Thyroid gland (tissue), 4 donors: ENCODE measurements around the gene B3GAT1.

Experiments
- CTCF ChIP-seq, 6 experiments: fragments of 200-600 bp in 3 of 6; fragments of 450-650 bp in 3 of 6; sonication (generic) in 3 of 6; IDR thresholded peaks; one replicate each; pipeline ENCODE4 v1.5.1; 2016 to 2019; ENCODE audit warnings: antibody characterized with exemption in 6 of 6, mild to moderate bottlenecking in 2 of 6, inconsistent platforms in 1 of 6, moderate library complexity in 1 of 6
- POLR2A ChIP-seq, 2 donors: fragments of 450-650 bp; IDR thresholded peaks; one replicate each; pipeline ENCODE4 v1.6.1; 2017; ENCODE audit warnings: antibody characterized with exemption in 2 of 2, mild to moderate bottlenecking in 2 of 2, moderate library complexity in 1 of 2

GRCh38 chr11:134356656-134357544, 55.1 kb downstream of the B3GAT1 start:
- TF ChIP-seq POLR2A (IDR thresholded peaks at IDR 0.05) (no peak), CTCF (IDR thresholded peaks at IDR 0.05) (no peak)
